Measurements from ENCODE around the gene USP50.

The USP50 gene

DNA sequence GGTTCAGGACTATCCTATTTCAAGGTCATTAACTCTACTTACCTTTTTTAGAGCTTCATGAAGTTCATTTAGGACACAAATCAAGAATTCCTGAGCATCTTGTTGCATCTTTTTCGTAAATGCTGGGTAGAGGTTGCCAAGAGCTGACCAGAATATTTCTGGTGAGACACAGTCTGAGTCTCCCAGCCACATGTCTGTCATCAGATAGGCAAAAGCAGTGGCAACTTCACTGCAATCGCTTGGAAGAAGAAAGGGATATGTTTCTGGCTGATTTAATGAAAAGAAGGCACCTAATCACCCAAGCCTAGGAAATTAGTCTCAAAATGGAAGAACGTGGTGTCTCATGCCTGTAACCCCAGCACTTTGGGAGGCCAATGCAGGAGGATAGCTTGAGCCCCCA, 2.9 kb downstream of the USP50 start:
- TF ChIP-seq, protein P1, sequence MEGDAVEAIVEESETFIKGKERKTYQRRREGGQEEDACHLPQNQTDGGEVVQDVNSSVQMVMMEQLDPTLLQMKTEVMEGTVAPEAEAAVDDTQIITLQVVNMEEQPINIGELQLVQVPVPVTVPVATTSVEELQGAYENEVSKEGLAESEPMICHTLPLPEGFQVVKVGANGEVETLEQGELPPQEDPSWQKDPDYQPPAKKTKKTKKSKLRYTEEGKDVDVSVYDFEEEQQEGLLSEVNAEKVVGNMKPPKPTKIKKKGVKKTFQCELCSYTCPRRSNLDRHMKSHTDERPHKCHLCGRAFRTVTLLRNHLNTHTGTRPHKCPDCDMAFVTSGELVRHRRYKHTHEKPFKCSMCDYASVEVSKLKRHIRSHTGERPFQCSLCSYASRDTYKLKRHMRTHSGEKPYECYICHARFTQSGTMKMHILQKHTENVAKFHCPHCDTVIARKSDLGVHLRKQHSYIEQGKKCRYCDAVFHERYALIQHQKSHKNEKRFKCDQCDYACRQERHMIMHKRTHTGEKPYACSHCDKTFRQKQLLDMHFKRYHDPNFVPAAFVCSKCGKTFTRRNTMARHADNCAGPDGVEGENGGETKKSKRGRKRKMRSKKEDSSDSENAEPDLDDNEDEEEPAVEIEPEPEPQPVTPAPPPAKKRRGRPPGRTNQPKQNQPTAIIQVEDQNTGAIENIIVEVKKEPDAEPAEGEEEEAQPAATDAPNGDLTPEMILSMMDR (IDR thresholded peaks at IDR 0.05; ENCODE audit: borderline replicate concordance, insufficient read depth, low read depth, low read length) = no peak
- no peak overlapping the region for H3K4me3 ChIP-seq (ENCODE audit: low read depth, low read length)

DNA sequence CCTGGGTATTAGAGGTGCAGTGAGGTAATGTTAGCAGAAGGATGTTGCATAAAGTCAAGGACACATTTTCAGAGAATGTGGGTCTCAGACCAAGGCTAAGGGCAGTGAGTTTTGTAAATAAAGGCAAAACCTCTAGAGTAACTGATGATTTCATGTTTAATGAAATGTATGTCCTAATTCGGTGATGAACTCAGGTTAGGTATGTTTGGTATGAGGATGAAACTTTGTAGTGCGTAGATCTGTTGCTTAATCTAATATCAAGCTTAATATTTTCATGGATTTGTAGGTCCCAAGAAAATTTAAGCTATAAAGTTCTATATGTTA, 3.6 kb downstream of the USP50 start:
- TF ChIP-seq, protein P1 (IDR thresholded peaks at IDR 0.05; ENCODE audit: borderline replicate concordance, insufficient read depth, low read depth, low read length) = no peak
- H3K4me3 ChIP-seq (ENCODE audit: low read depth, low read length) = no peak overlapping the region

DNA sequence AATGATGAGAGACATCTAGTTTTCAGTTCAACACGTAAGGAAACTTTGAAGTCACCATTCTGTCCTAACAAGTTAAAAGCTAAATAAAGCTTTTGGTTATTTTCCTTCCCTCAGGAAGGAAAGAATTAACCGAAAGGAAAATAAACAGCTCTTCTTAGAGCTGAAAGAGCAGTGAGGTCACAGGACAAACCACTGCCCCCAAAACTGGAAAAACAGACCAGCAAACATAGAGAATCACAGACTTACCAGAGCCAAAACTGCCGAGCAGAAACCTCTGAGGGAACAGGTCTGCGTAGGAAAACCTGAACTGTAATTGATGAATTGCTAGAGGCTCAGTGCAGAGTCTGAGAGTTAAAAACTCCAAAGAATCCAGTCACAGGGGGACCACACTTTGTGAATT, 14.7 kb downstream of the USP50 start:
- TF ChIP-seq, protein P1 (IDR thresholded peaks at IDR 0.05; ENCODE audit: borderline replicate concordance, insufficient read depth, low read depth, low read length) = no peak
- H3K4me3 ChIP-seq (ENCODE audit: low read depth, low read length) = no peak overlapping the region

DNA sequence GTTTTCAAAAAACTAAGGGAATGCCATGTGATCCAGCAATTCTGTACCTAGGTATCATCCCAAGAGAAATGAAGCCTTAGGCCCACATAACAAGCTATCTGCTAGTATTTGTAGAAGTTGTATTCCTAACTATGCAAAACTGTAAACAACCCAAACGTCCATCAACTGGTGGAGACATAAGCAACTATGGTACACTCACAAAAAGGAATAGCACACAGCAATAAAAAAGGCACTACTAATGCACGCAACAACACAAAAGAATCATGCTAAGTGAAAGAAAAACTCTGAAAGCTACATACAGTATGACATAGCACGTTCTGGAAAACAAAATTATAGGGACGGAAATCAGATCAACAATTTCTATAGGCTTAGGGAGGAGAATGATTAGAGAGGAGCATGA, 15.3 kb downstream of the USP50 start:
- no peak overlapping the region for H3K4me3 ChIP-seq (ENCODE audit: low read depth, low read length)
- TF ChIP-seq, protein P1 (IDR thresholded peaks at IDR 0.05; ENCODE audit: borderline replicate concordance, insufficient read depth, low read depth, low read length) = no peak

DNA sequence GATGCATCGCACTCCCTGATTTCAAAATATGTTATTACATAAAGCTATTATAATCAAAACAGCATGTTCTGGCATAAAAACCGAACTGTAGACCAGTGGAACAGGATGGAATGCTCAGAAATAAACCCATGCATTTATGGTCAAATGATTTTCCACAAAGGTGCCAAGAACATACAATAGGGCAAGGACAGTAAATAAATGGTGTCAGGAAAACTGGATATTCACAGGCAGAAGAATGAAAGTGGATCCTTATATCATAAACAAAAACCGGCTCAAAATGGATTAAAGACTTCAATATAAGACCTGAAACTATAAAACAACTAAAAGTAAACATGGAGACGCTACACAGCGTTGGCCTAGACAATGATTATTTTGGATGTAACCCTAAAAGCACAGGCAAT, 22.6 kb downstream of the USP50 start:
- no peak overlapping the region for H3K4me3 ChIP-seq (ENCODE audit: low read depth, low read length)
- TF ChIP-seq, protein P1 (IDR thresholded peaks at IDR 0.05; ENCODE audit: borderline replicate concordance, insufficient read depth, low read depth, low read length) = no peak

DNA sequence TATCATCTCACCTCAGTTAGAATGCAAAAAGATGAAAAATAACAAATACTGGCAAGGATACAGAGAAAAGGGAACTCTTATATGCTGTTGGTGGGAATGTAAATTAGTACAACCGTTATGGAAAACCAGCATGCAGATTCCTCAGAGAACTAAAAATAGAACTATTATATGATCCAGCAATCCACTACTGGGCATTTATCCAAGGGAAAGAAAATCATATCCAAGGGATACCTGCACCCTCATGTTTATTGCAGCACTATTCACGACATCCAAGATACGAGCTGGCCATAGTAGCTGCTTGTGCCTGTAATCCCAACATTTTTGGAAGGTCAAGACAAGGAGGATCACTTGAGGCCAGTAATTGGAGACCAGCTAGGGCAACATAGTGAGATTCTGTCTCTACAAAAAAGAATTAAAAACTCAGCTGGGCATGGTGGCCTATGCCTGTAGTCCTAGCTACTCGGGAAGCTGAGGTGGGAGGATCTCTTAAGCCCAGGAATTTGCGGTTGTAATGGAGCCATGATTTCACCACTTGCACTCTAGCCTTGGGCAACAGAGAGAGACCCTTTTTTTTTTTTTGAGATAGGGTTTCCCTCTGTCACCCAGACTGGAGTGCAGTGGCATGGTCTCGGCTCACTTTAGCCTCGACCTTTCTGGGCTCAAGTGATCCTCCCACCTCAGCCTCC, 26.6 kb downstream of the USP50 start:
- TF ChIP-seq, protein P1 (IDR thresholded peaks at IDR 0.05; ENCODE audit: borderline replicate concordance, insufficient read depth, low read depth, low read length) = no peak
- no peak overlapping the region for H3K4me3 ChIP-seq (ENCODE audit: low read depth, low read length)

DNA sequence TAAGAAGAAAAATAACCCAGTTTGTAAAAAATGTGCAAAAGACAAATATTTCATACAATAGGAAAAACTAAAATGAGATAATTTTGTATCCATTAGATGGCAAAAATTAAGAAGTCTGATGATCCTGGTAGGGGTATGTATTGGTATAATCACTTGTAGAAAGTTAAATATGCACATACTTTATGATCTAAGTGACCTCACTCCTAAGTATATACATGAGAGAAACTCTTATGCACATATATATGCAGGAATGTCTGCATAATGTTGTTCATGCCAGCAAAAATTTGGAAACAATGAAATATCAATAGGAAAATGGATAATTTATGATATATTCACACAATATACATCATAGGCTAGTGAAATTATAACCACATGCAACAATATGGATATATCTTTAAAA, 33.5 kb downstream of the USP50 start:
- H3K4me3 ChIP-seq (ENCODE audit: low read depth, low read length) = no peak overlapping the region
- TF ChIP-seq, protein P1 (IDR thresholded peaks at IDR 0.05; ENCODE audit: borderline replicate concordance, insufficient read depth, low read depth, low read length) = no peak
